AG04450 (cell line): Measurements from ENCODE around the gene FBXO15. TPM values are rescaled to one million over a fixed set of nuclear protein-coding genes. Genes with fewer than 3 reads are reported as not detected.

Experiments
- CTCF ChIA-PET: fragments of 300-600, 350-600 bp; formaldehyde crosslinking; extraction: SDS; loops from one replicate; lab custom pipeline; 2022; ENCODE audit warnings: antibody characterized with exemption, inconsistent platforms; lab: Charles Lee
- POLR2A ChIA-PET: fragments of 350-600 bp; formaldehyde crosslinking; extraction: SDS; loops from one replicate; lab custom pipeline; 2021; ENCODE audit warnings: antibody characterized with exemption, inconsistent platforms; lab: Yijun Ruan, JAX
- DNase-seq: peaks from one replicate; pipeline ENCODE4 v3.0.0-alpha.2; 2011; ENCODE audit warnings: low read depth, low spot score
- H3K27ac ChIP-seq: one replicate; pipeline ENCODE4 v1.5.1; 2012; ENCODE audit warnings: low read depth, low read length, control low read depth
- H3K27me3 ChIP-seq: one replicate; pipeline ENCODE4 v1.6.0; 2012; ENCODE audit warnings: low read length; ENCODE audit not compliant: control insufficient read depth, insufficient read depth
- H3K4me3 ChIP-seq: 2 replicates; pipeline ENCODE4 v1.5.1; 2011; ENCODE audit warnings: mild to moderate bottlenecking, low read depth, low read length, control low read depth
- H3K9me3 ChIP-seq: 2 replicates; pipeline ENCODE4 v1.5.1; 2012; ENCODE audit warnings: low read length; ENCODE audit not compliant: control insufficient read depth, insufficient read depth
- CTCF ChIP-seq: IDR thresholded peaks from 2 replicates; pipeline ENCODE4 v1.5.1; 2011; ENCODE audit warnings: low read depth, low read length, control low read depth, inconsistent platforms
- polyA plus RNA-seq: library from polyadenylated mRNA; depleted of rRNA; stranded (reverse); fragments of >200 nt; gene quantifications from 2 replicates; pipeline ENCODE4 v1.2.3, GENCODE V29; 2011

Gene FBXO15
- polyA plus RNA-seq, 1 experiment, result 1.4 TPM

GRCh38 chr18:74115046-74115445 lies 32.6 kb downstream of the FBXO15 start:
- H3K9me3 ChIP-seq, result no peaks in the 10 kb centered on the region
- H3K4me3 ChIP-seq, result no peak overlapping the region
- DNase-seq, result peak; percentile 45
- CTCF ChIA-PET, result interaction anchor here (1.0 to 3.5 kb wide), 5 partner anchors 25 to 1351 kb away, joined by 3 to 39 read pairs (median 5); no protein-coding TSS in a partner anchor
- no peak for TF ChIP-seq CTCF
- H3K27me3 ChIP-seq, result no peaks in the 10 kb centered on the region
- POLR2A ChIA-PET, result no interaction called here
- H3K27ac ChIP-seq, result peak overlapping the region; percentile 73

GRCh38 chr18:74114116-74114515 lies 33.5 kb downstream of the FBXO15 start:
- Histone ChIP-seq H3K4me3 (no peak overlapping the region), H3K27me3 (no peaks in the 10 kb centered on the region), H3K9me3 (no peaks in the 10 kb centered on the region), H3K27ac (no peak overlapping the region)
- ChIA-PET POLR2A (no interaction called here), CTCF (interaction anchor here (0.7 to 2.7 kb wide), 4 partner anchors 31 to 1352 kb away, joined by 3 to 9 read pairs (median 4); no protein-coding TSS in a partner anchor)
- no peak for DNase-seq
- no peak for TF ChIP-seq CTCF

- no peak for DNase-seq
- Histone ChIP-seq H3K27me3 (no peaks in the 10 kb centered on the region), H3K4me3 (no peak overlapping the region), H3K27ac (no peak overlapping the region), H3K9me3 (no peaks in the 10 kb centered on the region)
- ChIA-PET CTCF (interaction anchor here (0.8 to 2.7 kb wide), 4 partner anchors 31 to 1351 kb away, joined by 3 to 9 read pairs (median 4); no protein-coding TSS in a partner anchor), POLR2A (no interaction called here)
- TF ChIP-seq CTCF, result no peak
Observed at GRCh38 chr18:74113711-74114110, 33.9 kb downstream of the FBXO15 start.

GRCh38 chr18:74110976-74111375 lies 36.7 kb downstream of the FBXO15 start:
- ChIA-PET CTCF (no interaction called here), POLR2A (no interaction called here)
- no peak overlapping the region for H3K27ac ChIP-seq
- no peak for DNase-seq
- no peak overlapping the region for H3K4me3 ChIP-seq
- TF ChIP-seq CTCF, result no peak
- no peaks in the 10 kb centered on the region for H3K27me3 ChIP-seq
- H3K9me3 ChIP-seq, result no peaks in the 10 kb centered on the region

GRCh38 chr18:74110149-74110548 lies 37.5 kb downstream of the FBXO15 start:
- H3K27ac ChIP-seq, result no peak overlapping the region
- CTCF ChIA-PET, result no interaction called here
- TF ChIP-seq CTCF, result no peak

More at GRCh38 chr18:74110149-74110548, 37.5 kb downstream of the FBXO15 start:
- POLR2A ChIA-PET, result no interaction called here
- Histone ChIP-seq H3K4me3 (no peak overlapping the region), H3K9me3 (no peaks in the 10 kb centered on the region), H3K27me3 (no peaks in the 10 kb centered on the region)
- no peak for DNase-seq
